HG03558 (cell line): ENCODE measurements around the gene DNM2.
A peak's percentile ranks its signal among the peaks of the same experiment; 100 is the strongest.
"Not testable (repeated sequence)": the region's sequence is repeated elsewhere in the genome, so short reads cannot be mapped to it uniquely, and the experiment has no call there.

Source experiments
- ATAC-seq: cut with Tn5 transposase; IDR thresholded peaks from one replicate; pipeline ENCODE4 v1.9.1; 2021; ENCODE audit warnings: moderate number of reproducible peaks; ENCODE audit not compliant: unreplicated experiment; ENCODE audit errors: extremely low read depth

DNM2 gene

DNA sequence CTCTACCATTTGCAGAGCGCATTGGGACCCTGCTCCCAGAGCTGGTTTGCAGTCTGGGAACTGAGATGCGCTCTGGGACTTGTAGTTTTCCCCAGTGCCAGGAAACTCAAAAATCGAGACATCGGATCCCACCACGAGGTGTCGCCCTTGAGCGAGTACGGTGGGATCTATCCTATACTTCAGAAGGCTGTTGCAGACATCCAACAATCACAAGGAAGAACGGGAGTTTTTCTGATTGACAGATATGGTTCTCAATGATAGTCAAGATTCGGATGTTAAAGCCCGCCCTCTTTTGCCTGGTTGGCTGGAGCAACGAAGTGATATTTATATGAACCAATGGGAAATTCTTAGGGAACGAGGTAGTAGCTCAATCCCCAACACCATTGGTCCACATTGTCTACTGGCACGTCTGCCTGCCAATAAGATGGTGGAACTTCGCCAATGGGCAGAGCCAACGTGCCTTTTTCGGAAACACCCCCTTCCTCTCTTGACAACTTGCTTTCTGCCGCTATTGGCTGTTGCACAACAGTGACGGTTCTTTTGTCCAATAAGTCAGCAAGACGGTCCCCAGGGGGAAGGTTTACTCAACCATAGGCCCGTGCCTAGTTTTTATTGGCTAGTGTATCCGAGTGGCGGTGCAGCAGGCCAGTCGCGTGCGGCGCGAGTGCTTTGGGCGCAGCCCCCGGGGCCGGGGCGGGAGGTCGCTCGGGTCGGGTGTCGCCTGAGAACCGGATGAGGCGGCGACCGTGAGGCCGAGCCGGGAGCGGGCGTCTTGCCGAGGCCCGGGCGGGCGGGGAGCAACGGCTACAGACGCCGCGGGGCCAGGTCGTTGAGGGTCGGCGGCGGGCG, at the start of gene DNM2:
DNM2 (plus strand) TSS at position 724 of the 849 bp plus-strand sequence. CDS start 164 bp downstream, outside the sequence.
- ATAC-seq = peak; percentile 70

- no peak for ATAC-seq
Measured at GRCh38 chr19:10669246-10669645, 48.6 kb upstream of the DNM2 start.

- no peak for ATAC-seq
Measured at GRCh38 chr19:10670182-10670581, 47.7 kb upstream of the DNM2 start.

DNA sequence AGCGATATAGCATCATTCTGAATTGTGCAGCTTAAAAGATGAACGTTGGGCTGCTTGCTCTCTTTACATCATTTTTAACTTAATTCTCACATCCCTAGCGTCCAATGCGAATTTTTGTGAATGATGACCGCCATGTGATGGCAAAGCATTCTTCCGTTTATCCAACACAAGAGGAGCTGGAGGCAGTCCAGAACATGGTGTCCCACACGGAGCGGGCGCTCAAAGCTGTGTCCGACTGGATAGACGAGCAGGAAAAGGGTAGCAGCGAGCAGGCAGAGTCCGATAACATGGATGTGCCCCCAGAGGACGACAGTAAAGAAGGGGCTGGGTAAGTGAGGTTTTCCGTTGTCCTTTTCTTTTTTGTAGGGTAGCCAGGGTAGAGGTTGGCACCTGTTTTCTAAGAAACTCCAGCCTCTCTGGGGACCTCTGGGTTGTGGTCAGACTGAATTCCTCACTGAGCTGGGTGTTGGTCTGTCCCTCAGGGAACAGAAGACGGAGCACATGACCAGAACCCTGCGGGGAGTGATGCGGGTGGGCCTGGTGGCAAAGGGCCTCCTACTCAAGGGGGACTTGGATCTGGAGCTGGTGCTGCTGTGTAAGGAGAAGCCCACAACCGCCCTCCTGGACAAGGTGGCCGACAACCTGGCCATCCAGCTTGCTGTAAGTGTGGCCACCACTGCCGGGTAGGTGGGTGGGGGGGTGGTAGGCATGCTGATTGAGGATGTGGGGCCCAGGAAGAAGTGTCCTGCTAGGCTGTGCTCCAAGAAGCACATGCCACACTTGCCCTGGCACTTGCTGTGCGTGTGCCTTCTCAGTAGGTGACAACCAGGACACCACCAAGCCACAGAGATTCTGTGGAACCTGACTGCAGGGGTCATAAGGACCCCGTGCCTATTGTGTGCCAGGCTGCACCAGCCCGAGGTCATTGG, 46.7 kb upstream of the DNM2 start:
- no peak for ATAC-seq

- ATAC-seq = not testable (repeated sequence)
Measured at GRCh38 chr19:10671922-10672321, 46.0 kb upstream of the DNM2 start.

GRCh38 chr19:10675214-10675613, 42.7 kb upstream of the DNM2 start:
- not testable (repeated sequence) for ATAC-seq

- no peak for ATAC-seq
Measured at GRCh38 chr19:10677751-10678150, 40.1 kb upstream of the DNM2 start.

DNA sequence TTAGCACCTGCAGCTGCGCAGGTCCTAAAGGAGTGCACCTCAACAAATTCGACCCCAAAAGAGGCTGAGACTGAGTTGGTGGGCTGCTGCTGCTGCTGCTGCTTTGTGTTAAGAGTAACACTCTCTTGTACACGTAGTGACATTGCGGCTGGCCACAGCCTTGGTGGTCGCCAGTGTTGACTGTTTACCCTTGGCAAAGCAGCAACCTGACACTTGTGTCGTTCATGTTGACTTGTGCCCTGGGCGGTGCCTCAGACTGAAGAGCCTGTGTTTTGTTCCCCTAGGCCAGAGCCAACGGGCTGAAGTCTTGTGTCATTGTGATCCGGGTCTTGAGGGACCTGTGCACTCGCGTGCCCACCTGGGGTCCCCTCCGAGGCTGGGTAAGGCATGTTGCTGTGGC, 39.1 kb upstream of the DNM2 start:
- no peak for ATAC-seq

- ATAC-seq = no peak
Measured at GRCh38 chr19:10679743-10680142, 38.1 kb upstream of the DNM2 start.

GRCh38 chr19:10680545-10681135, 37.2 kb upstream of the DNM2 start:
- no peak for ATAC-seq

GRCh38 chr19:10681658-10682057, 36.2 kb upstream of the DNM2 start:
- ATAC-seq = no peak

DNA sequence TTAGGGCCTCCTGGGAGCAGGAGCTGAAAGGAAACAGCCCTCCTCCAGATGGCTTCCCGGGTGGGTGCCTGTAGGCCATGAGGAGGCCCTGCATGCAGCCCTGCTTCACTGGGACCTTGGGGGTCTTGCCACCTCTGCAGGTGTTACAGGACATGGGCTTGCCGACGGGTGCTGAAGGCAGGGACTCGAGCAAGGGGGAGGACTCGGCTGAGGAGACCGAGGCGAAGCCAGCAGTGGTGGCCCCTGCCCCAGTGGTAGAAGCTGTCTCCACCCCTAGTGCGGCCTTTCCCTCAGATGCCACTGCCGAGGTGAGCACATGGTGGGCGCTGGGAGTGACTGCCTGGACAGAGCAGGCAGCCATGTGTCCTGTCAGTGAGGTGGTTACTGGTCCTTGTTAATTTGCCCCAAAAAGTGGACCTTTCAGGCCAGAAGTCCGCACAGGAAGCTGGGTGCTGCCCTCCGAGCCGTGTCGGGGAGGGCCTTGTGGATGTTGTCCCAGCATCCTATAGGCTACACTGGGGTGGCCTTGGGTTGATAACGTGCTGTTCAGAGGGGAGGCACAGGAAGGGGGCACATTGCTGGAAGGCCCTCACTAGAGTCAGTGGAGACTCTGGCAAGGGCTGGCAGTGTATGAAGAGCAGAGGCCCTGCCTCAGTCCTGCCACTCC, 35.3 kb upstream of the DNM2 start:
- ATAC-seq = no peak

DNA sequence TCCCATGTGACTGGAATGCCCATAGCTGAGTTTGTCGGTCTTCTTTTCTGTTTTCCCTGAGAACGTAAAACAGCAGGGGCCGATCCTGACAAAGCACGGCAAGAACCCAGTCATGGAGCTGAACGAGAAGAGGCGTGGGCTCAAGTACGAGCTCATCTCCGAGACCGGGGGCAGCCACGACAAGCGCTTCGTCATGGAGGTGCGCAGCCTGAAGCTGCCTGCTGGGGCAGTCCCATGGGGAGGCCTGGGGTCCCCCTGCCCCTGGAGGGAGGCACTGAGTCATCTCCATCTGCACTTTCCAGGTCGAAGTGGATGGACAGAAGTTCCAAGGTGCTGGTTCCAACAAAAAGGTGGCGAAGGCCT, 34.8 kb upstream of the DNM2 start:
- ATAC-seq = no peak

GRCh38 chr19:10683582-10683981, 34.3 kb upstream of the DNM2 start:
- no peak for ATAC-seq

- no peak for ATAC-seq
Measured at GRCh38 chr19:10685210-10685609, 32.7 kb upstream of the DNM2 start.

GRCh38 chr19:10686193-10686592, 31.7 kb upstream of the DNM2 start:
- no peak for ATAC-seq

DNA sequence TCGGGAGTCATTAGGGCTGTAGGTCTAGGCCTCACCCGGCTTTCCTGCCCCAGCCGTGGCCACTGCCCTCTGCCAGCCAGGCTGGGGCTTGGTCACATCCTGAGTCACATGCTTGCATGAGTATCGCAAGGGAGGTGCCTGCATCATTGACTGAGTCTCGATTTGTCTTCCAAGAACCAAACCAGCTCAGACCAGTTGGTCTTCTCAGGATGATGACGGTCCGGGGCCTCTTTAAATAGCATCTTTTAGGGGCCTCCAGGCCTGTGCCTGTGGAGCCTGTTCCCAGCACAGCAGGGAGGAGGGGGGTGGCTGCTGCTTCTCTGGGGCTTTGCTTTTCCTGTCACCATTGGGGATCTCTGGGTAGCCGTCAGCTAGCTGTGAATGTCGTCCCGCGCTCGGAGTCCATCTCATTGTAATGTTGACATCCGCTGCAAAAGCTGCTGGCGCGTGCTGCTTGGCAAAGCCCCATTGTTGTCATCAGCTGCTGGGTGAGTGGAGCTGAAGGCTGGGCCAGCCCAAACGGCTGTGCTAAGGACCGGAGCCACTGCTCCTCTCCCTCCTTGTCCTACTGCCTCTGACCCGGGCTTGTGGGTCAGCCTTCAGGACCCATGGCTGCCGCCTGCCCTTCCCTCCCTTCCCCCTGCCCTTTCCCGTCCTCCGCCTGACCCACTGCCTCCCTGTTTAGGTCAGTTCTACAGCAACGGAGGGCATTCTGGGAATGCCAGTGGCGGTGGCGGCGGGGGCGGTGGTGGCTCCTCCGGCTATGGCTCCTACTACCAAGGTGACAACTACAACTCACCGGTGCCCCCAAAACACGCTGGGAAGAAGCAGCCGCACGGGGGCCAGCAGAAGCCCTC, 31.0 kb upstream of the DNM2 start:
- ATAC-seq = no peak

DNA sequence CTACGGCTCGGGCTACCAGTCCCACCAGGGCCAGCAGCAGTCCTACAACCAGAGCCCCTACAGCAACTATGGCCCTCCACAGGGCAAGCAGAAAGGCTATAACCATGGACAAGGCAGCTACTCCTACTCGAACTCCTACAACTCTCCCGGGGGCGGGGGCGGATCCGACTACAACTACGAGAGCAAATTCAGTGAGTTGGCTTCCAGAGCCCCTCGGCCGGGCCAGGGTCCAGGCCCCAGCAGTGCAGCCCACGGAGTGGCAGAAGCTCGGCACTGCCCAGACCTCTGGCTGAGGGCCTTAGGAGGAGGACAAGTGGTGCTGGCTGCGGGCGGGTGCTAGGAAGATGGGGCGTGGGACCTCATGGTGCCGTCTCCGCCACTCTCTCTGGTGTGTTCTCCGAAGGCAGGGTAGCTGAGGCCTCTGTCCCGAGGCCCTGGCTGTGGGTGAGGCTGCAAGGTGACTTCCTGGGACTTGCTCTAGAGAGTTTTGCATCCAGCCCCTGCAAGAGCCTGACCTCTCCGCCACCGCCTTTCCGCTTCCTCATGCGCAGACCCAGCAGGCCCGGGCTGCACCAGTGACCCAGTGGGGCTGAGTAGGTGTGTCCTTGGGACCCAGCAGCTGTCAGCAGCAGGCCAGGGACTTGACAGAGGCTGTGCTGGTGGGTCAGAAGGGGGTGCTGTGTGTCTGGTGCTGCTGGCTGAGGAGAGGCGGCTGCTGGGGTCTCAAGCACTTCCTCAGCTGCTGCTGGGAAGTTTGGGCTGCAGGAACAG, 30.2 kb upstream of the DNM2 start:
- ATAC-seq = no peak
